Measurements from ENCODE around the gene SEMA3G. TPM values are rescaled to one million over a fixed set of nuclear protein-coding genes. Genes with fewer than 3 reads are reported as not detected.

SEMA3G gene
- polyA plus RNA-seq, 1 donor from 2014 or later: not detected

DNA sequence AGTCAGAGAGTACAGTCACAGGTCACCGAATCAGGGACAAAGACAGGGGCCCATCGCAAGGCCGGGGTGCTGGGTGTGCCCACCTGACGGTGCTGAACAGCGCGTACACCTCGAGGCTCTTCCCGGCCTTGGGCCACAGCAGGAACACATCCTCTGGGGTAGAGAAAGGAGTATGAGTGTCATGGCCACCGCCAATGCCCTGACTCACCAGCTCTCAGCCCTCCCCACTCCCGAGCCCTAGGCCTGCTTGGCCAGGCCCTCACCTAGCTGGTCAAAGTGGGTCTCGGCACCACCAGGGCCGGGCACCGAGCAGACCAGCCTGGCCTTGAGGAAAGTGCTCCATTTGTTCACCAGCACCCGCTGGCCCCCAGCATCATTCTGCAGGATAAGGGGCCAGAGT is 4.2 kb downstream of the SEMA3G start:
- Histone ChIP-seq H3K36me3 (ENCODE audit: insufficient read depth, low read length) (no peaks in the 10 kb centered on the region), H3K27ac (ENCODE audit: low read length) (no peak overlapping the region), H3K4me2 (ENCODE audit: low read length) (no peak overlapping the region), H3F3A (ENCODE audit: insufficient read depth, low read length, poor library complexity, severe bottlenecking) (no peaks in the 10 kb centered on the region), H3K9me2 (ENCODE audit: insufficient read depth, low read length) (no peaks in the 10 kb centered on the region), H3K9ac (ENCODE audit: low read length) (no peak overlapping the region), H4K20me1 (ENCODE audit: insufficient read depth) (no peaks in the 10 kb centered on the region), H3K27me3 (ENCODE audit: insufficient read depth, low read depth, low read length) (no peaks in the 10 kb centered on the region), H3K9me3 (ENCODE audit: low read length) (no peaks in the 10 kb centered on the region), H3K79me2 (replicated peaks; ENCODE audit: insufficient read depth, low read length) (no peaks in the 10 kb centered on the region), H3K4me3 (ENCODE audit: low read length) (no peak overlapping the region), H2AFZ (ENCODE audit: low read depth, low read length) (no peak overlapping the region)
- no peak for TF ChIP-seq MXI1 (conservative IDR thresholded peaks at IDR 0.05; ENCODE audit: poor library complexity, severe bottlenecking)
- TF ChIP-seq CTCF (IDR thresholded peaks at IDR 0.05; ENCODE audit: poor library complexity, severe bottlenecking): no peak
- no peak for TF ChIP-seq TAF1 (IDR thresholded peaks at IDR 0.05; ENCODE audit: low read depth)
- TF ChIP-seq, protein P1, sequence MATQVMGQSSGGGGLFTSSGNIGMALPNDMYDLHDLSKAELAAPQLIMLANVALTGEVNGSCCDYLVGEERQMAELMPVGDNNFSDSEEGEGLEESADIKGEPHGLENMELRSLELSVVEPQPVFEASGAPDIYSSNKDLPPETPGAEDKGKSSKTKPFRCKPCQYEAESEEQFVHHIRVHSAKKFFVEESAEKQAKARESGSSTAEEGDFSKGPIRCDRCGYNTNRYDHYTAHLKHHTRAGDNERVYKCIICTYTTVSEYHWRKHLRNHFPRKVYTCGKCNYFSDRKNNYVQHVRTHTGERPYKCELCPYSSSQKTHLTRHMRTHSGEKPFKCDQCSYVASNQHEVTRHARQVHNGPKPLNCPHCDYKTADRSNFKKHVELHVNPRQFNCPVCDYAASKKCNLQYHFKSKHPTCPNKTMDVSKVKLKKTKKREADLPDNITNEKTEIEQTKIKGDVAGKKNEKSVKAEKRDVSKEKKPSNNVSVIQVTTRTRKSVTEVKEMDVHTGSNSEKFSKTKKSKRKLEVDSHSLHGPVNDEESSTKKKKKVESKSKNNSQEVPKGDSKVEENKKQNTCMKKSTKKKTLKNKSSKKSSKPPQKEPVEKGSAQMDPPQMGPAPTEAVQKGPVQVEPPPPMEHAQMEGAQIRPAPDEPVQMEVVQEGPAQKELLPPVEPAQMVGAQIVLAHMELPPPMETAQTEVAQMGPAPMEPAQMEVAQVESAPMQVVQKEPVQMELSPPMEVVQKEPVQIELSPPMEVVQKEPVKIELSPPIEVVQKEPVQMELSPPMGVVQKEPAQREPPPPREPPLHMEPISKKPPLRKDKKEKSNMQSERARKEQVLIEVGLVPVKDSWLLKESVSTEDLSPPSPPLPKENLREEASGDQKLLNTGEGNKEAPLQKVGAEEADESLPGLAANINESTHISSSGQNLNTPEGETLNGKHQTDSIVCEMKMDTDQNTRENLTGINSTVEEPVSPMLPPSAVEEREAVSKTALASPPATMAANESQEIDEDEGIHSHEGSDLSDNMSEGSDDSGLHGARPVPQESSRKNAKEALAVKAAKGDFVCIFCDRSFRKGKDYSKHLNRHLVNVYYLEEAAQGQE (IDR thresholded peaks at IDR 0.05; ENCODE audit: borderline replicate concordance): no peak

DNA sequence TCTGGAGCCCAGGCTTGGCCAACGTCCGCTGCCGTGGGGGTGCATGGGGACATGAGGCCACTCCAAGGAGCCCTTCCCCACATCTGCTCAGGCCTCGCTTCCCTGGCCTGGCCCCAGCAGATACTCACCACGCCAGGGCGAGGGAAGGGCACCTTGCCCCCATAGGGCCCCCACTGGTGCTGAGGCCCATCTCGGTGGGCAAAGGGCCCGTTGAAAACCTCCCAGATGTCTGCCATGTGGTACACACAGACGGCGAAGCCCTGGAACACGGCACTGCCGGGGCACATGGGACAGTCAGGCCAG is 4.7 kb downstream of the SEMA3G start:
- no peak overlapping the region for H3K4me3 ChIP-seq (ENCODE audit: low read length)
- TF ChIP-seq SMC3 (conservative IDR thresholded peaks at IDR 0.05; ENCODE audit: poor library complexity): no peak
- H2AFZ ChIP-seq (ENCODE audit: low read depth, low read length): no peak overlapping the region
- no peak overlapping the region for H3K4me2 ChIP-seq (ENCODE audit: low read length)
- no peak overlapping the region for H3K9ac ChIP-seq (ENCODE audit: low read length)
- H4K20me1 ChIP-seq (ENCODE audit: insufficient read depth): no peaks in the 10 kb centered on the region
- H3F3A ChIP-seq (ENCODE audit: insufficient read depth, low read length, poor library complexity, severe bottlenecking): no peaks in the 10 kb centered on the region
- H3K27ac ChIP-seq (ENCODE audit: low read length): no peak overlapping the region
- H3K79me2 ChIP-seq (replicated peaks; ENCODE audit: insufficient read depth, low read length): no peaks in the 10 kb centered on the region
- H3K36me3 ChIP-seq (ENCODE audit: insufficient read depth, low read length): no peaks in the 10 kb centered on the region
- no peaks in the 10 kb centered on the region for H3K9me2 ChIP-seq (ENCODE audit: insufficient read depth, low read length)
- no peaks in the 10 kb centered on the region for H3K9me3 ChIP-seq (ENCODE audit: low read length)
- no peaks in the 10 kb centered on the region for H3K27me3 ChIP-seq (ENCODE audit: insufficient read depth, low read depth, low read length)

GRCh38 chr3:52439426-52440248 is 5.3 kb downstream of the SEMA3G start:
- Histone ChIP-seq H3K36me3 (ENCODE audit: insufficient read depth, low read length) (no peaks in the 10 kb centered on the region), H3K9me3 (ENCODE audit: low read length) (no peaks in the 10 kb centered on the region), H3F3A (ENCODE audit: insufficient read depth, low read length, poor library complexity, severe bottlenecking) (no peaks in the 10 kb centered on the region), H4K20me1 (ENCODE audit: insufficient read depth) (no peaks in the 10 kb centered on the region), H3K4me2 (ENCODE audit: low read length) (no peak overlapping the region), H2AFZ (ENCODE audit: low read depth, low read length) (no peak overlapping the region), H3K27ac (ENCODE audit: low read length) (no peak overlapping the region), H3K27me3 (ENCODE audit: insufficient read depth, low read depth, low read length) (no peaks in the 10 kb centered on the region), H3K79me2 (replicated peaks; ENCODE audit: insufficient read depth, low read length) (no peaks in the 10 kb centered on the region), H3K9me2 (ENCODE audit: insufficient read depth, low read length) (no peaks in the 10 kb centered on the region), H3K9ac (ENCODE audit: low read length) (no peak overlapping the region), H3K4me3 (ENCODE audit: low read length) (no peak overlapping the region)
- TF ChIP-seq MXI1 (conservative IDR thresholded peaks at IDR 0.05; ENCODE audit: poor library complexity, severe bottlenecking) (no peak), TAF1 (IDR thresholded peaks at IDR 0.05; ENCODE audit: low read depth) (no peak), EZH2 (IDR thresholded peaks at IDR 0.05; ENCODE audit: borderline replicate concordance, insufficient read depth, low read length, poor library complexity, severe bottlenecking) (no peak), POLR2AphosphoS5 (IDR thresholded peaks at IDR 0.05) (no peak), EP300 (conservative IDR thresholded peaks at IDR 0.05; ENCODE audit: poor library complexity, severe bottlenecking) (no peak), CTCF (IDR thresholded peaks at IDR 0.05; ENCODE audit: poor library complexity, severe bottlenecking) (no peak), RAD21 (conservative IDR thresholded peaks at IDR 0.05) (no peak), SMC3 (conservative IDR thresholded peaks at IDR 0.05; ENCODE audit: poor library complexity) (no peak)
- TF ChIP-seq, protein P1 (IDR thresholded peaks at IDR 0.05; ENCODE audit: borderline replicate concordance): no peak

Data from neural cell (in vitro differentiated cells).